NCI-H345 treated with DMSO at 0.1 percent for 48 hours (cell line): ENCODE measurements around the gene KIAA1958.

Experiments
- DNase-seq: peaks from one replicate; lab custom pipeline; 2025; ENCODE audit not compliant: unreplicated experiment; lab: John Stamatoyannopoulos, UW

The KIAA1958 gene

DNA sequence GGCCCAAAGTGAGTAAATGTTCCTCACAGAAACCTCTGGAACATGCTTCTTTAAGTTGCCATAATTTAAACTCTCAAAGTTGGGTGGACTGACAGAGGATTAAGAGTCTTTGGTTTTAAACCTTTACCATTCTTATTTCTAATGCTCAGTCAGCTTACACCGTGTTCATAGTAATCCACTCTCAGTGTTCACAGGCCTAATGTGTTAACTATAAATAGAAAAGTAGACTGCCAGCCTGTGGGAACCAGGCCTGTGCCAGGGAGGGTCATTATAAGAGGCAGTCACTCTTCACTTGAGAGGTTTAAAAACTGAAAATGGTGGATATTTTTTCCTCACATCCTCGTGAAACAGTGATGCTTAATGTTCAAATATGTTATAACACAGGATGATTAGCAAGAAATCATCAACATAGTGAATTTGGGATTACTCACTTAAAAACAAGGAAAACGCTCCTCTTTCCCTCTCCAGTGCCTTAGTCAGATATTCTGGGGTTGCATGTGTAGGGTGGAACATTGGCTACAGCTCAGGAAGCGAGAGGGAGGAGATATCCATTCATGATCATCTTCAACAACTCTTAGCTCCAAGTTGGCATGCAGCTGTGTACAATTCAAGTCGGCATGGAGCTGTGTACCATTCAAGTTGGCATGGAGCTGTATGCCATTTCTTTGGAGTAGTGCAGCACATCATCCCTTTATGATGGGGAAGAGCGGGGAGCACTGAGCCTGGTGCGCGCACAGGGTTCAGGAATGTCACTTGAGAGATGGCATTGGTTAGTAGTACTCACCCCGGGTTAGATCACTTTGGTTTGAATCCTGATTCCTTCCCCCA is 65.8 kb downstream of the KIAA1958 start:
- no peak for DNase-seq

DNA sequence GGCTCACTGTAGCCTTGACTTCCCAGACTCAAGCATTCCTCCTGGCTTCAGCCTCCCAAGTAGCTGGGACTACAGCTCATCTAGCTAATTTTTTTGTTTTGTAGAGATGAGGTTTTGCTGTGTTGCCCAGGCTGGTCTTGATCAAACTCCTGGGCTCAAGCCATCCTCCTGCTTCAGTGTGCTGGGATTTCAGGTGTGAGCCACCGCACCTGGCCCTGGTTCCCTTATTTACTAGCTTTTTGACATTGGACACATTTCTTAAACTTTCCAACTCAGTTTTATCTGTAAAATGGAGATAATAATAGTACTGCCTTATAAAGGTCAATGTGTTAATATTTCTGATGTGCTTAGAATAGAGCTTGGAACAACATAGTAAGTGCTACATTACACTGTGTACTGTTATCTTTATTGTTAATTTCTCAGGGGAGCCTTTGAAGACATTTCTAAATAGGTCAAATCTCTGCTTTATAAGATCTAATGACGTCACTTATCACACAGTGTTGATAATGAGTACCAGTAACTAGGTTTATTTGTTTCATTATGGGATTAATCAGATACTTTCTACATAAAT is 66.7 kb downstream of the KIAA1958 start:
- DNase-seq, result no peak

DNA sequence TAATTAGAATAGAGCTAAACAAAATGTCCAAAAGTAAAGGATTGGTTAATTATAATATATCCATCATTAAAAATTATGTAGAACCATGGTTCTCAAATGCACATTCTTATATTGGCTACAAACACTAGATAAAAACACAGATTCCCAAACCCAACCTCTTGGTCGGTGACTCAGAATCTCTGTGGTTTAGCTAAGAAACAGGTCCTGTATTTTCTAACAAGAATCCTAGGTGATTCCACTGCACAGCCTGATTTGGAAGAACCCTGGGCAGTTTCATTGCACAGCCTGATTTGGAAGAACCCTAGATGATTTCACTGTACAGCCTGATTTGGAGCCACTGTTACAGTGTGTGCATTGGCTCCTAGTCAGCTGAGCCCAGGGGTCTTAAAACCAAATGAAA is 67.9 kb downstream of the KIAA1958 start:
- DNase-seq, result no peak

DNA sequence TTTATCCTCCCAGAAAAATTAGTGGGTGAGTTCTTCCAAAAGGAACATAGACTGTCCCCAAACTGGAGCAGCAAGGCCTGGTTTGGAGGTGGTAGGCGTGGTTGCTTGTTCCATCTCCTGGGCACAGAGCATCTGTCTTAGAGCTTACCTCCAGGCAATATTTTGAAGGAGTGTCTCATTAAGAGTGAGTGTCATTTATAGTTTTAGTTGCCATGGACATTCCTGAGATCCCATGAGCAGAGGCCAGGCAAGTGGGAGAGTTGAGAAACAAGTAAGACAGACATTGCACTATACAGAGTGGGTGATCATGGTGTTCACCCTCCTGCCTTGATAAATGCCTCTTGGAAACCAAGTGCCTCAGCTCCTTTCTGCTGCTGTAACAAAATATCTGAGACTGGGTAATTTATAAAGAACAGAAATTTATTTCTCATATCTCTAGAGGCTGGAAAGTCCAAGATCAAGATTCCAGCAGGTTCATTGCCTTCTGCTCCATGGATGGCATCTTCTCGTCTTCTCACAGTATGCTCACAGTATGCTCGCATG is 68.5 kb downstream of the KIAA1958 start:
- no peak for DNase-seq

DNA sequence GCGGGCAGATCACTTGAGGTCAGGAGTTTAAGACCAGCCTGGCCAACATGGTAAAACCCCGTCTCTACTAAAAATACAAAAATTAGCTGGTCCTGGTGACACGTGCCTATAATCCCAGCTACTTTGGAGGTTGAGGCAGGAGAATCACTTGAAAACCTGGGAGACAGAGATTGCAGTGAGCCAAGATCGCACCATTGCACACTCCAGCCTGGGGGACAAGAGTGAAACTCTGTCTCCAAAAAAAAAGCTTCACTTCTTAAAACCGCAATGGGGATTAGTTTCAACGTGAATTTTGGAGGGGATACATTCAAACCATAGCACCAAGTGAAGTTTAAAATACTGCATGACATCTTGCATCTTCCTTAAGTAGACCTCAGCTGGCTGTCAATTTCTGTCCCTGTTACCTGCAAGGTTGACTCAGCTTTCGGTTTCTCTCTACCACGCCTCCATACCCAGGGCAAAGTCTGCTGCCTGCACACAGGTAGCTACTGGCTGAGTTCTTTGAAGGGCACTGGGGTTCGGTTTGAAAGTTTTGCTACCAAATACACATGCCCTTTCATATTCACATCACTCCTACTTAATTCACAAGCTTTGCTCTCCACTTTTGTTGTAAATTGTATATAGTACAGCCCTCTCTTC is 69.3 kb downstream of the KIAA1958 start:
- no peak for DNase-seq

DNA sequence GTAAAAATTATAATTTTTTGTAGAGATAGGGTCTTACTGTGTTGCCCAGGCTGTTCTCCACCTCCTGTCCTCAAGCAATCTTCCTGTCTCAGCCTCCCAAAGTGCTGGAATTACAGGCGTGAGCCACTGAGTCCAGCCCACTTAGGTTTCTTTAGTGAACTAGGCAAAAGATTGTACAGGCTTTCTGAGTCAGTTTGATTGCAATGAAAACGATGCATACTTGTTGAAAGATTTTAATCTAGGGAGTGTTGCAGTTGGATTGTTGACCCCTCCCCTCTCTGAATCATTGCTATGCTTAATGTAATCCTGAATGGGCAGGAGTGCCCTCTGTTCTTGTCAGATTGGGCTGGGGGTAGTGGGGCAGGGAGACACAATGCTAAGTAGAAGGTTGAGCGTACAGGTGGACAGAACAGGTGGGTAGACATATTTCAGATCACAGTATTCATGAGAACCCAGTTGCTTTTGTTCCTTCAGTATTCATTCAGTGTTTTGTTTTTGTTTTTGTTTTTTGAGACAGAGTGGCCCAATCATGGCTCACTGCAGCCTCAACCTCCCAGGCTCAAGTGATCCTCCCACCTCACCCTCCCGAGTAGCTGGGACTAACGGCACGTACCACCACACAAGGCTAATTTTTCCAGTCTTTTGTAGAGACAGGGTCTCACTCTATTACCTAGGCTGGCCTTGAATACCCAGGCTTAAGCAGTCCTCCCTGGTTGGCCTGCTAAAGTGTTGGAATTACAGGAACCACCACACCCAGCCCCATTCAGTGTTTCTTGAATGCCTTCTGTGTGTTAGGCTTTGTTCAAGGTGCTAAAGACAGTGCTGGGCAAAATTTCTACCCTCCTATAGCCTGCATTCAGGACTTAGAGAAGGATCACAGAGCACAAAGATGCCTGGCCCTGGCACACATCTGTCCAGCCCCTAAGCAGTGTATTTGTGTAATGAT is 70.1 kb downstream of the KIAA1958 start:
- no peak for DNase-seq

DNA sequence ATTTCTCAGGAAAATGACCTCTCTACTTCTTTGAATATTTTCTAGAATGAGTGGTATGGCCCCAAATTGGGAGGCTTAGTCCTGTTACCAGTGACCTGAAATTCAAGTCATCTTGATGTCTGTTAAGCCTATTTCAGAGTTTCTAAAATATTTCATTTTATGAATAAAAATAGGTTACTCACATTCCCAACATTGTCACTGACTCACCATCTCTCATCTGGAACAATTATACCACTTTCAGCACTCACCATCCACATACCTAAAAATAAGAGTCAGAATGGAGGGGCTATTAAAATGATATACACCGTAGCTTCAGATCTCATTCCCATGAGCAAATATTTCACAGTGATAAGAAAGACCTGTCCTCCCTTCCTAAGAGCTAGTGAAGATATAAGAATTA is 71.8 kb downstream of the KIAA1958 start:
- DNase-seq, result no peak

DNA sequence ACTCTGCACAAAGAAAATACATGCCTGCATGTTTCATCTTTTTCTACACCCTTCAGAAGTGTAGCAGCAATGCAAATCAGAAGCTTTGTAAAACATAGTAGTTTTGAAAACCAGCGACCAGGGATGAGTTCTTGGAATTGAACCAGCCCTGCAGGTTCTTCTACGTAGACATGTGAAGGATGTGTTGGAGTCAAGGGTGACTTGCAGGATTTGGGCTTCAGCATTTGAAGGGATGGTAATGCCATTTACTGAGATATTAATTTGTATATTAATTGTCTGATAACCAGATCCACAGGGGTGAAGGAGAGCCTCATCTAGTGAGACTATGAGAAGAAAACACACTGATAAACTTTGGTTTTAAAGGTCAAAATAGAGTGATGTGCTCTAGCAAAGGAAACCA is 72.4 kb downstream of the KIAA1958 start:
- DNase-seq, result no peak

DNA sequence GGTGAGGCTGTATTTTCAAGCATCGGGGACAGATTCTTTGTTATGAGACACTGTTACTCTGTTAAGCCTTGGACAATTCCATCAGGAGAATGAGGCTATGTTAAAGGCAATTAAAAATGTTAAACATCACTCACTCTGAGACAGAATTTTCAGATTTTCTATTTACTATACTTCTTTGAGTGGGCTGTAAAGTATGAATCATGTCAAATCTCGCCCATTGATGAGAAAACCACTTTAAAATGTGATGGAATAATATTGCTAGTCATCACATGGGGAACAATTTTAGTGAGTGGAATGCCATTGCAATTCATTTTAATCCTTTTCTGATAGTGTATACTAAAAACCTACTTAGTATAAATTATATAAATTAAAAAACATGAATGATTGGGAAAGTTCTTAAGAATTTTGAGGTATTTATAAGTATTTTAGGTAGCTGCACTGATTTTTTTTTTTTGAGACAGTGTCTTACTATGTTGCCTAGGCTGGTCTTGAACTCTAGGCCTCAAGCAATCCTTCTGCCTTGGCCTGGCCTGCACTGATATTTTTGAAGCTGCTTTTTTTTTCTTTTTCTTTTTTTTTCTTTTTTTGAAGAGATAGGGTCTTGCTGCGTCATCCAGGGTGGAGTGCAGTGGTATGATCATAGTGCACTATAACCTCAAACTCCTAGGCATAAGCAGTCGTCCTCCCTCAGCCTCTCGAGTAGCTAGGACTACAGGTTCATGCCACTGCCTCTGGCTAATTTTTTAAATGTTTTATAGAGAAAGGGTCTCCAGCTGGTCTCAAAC is 73.2 kb downstream of the KIAA1958 start:
- DNase-seq, result no peak

DNA sequence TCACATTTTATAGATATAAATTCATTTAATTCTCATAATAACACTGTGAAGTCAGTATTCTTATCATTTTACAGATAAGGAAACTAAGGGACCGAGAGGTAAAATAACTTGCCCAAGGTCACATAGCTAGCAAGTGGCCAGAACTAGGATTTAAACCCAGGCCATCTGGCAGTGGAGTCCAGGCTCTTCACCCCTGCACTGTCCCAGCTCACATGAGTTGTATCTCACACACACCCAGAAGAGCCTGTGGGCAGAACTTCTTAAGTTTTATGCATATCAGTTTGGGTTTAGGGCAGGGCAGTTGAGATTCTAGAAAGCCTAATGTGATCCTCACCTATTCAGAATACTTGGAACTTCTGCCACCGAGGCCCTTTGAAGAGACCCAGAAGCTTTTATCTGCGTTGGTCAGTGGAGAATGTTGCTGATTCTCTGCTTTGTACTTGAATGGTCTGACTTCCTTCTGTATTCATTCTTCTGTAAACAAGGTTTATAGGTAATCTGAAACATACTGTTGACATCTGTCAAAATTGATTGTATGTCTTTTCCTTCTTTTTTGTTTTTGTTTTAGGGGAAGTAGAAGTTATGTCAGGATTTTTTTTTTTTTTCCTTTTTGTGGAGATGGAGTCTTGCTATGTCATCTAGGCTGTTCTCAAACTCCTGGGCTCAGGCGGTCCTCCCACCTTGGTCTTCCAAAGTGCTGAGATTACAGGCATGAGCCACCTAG is 75.8 kb downstream of the KIAA1958 start:
- DNase-seq, result no peak

DNA sequence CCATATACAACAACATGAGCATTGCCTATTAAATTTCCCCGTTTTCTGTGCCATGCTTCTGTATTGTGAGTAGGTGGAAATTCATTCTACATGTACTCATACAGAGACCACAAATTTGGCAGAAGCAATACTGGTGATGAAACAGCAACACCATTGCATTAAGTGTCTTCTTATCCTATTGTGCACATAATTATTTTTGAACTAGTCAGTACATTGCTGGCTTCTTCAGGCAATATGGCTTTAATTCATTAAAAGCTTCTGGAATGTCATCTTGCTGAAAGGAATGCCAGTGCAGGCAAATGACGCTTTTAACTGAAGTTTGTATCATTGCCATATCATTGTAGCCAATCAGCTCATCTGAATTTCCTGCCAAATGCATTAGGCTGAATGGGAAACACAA is 82.6 kb downstream of the KIAA1958 start:
- DNase-seq, result no peak

DNA sequence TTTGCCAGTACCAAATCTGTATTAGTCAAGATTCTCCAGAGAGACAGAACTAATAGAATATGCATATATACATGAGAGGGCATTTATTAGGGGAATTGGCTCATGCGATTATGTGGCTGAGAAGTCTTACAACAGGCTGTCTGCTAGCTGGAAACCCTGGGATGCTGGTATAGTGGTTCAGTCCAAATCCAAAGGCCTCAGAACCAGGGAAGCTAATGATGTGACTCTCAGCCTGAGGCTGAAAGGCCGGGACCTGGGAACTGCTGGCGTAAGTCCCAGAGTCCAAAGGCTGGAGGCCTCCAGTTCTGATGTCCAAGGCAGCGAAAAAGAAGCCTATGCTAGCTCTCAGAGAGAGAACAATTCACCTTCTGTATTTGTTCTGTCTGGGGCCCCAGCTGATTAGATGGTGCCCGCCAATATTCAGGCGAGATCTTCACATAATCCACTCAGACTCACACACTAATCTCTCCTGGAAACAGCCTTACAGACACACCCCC is 84.1 kb downstream of the KIAA1958 start:
- DNase-seq, result no peak

DNA sequence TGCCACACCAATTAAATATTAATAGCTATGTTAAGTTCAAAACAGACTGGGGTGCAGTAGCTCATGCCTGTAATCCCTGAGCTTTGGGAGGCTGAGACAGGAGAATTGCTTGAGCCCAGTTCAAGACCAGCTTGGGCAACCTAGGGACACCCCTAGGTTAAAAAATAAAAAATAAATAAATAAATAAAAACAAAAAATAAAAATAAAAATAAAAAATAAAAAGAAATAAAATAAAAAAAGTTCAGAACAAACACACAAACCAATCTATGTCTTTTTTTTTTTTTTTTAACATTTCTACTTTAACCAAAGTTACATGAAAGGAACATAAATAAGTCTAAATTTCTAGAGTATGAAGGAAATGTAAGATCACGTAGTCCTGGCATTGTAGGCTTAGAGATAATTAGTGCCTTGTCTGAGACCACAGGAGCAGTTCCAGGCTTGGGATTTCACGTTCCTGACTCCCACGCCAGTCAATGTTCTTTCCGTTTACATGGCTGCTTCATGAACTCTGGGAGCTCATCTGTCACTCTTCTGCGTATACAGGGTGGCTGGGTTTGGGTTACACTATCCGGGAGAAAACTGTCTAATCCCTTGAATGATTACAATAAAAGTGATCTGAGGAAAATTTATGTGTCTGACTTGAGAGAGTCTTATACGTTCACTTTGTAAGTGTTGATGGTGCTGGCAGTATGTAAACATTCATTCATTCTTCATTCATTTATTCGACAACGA is 85.2 kb downstream of the KIAA1958 start:
- DNase-seq, result no peak

DNA sequence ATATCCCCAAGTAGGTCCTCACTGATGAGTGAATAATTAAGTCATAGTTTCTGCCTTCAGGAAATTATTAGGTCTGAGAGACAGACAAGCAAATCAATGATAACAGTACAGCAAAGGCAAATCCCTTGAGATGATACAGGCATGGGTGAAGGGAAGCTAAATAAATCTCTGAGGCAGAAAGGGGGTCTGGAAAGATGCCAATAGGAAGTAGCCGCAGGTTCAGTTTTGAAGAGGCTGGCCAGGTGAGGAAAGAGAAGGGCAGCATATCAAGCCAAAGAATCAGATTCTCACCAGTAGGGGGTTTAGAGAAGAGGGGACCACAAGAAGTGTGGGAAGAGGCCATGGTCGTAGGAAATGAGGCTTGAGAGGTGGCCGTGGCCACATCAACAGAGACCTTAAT is 85.8 kb downstream of the KIAA1958 start:
- DNase-seq, result no peak

DNA sequence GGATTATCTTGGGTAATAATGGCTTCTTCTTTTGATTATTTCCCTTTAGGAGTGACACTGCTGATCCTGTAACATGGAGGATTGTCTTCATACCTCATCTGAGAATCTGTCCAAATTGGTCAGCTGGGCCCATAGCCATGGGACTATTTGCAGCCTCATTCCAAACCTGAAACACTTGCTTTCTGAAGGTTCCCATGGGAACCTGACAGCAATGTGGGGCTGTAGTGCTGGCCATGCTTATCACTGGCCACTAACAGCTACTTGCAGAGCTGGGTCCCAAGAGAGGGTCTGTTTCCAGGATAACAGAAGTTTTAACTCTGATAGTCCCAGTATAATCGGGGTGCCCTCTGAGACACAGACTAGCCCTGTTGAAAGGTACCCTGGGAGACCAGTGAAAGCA is 87.4 kb downstream of the KIAA1958 start:
- no peak for DNase-seq

DNA sequence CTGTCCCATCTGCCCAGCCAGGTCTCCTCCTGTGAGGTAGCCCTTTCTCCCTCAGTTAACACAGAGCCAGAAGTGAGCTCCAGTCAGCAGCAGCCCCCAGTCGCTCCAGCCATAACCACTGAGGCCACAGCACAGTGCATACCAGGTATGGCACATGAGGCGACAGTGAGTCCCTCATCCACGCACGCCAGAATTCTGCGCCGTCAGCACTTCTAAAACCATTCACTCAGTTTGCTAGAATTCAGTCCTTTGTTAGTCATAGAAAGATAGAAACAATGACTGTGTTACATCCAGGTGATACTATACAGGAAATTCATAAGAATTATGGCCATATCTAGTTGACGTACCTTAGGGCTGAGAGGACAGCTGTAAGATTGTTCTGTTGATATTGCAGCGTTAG is 88.5 kb downstream of the KIAA1958 start:
- DNase-seq, result no peak

DNA sequence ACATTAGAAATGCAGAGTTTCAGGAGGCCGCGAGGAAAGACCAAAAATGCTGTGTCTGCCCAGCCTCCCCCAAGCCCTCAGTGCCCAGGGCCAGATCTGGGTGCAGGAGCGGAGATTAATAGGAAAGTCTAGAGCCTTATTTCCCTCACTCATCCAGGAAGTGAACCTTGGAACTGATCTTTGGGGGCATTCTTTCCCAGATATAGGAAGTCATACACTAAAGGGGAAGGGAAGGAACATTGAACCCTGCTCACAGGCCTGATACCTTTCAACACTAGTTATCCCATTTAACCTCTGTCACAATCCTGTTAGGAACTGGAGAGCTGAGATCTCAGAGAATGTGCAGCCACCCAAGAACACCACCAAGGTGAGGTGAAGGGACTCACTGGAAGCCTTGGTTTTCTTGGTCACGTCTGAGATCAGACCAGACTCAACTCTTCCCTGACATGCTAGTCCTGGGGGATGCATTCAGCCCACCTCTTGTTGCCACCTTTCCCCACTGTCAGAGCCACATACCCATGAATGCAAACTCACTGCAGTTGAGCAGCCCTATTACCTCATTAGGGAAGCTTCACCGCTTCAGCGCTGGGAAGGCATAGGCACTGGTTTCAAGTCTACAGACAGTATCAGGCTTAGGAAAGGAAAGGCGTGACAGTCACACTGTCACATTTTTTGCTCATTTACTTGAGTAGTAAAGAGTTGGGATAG is 95.0 kb downstream of the KIAA1958 start:
- DNase-seq, result no peak
